Activated naive CD4-positive, alpha-beta T cell treated with anti-CD3 and anti-CD28 coated beads for 36 hours (primary cell): Measurements from ENCODE around the gene TBC1D3B. TPM values are rescaled to one million over a fixed set of nuclear protein-coding genes. Genes with fewer than 3 reads are reported as not detected.

Experiments used
- CTCF ChIA-PET: fragments of 350-600 bp; sonication (Branson Sonifier 250); formaldehyde crosslinking; loops from one replicate; lab custom pipeline; 2021; ENCODE audit warnings: antibody characterized with exemption; lab: Charles Lee
- DNase-seq: peaks from one replicate; pipeline ENCODE4 v3.0.0-alpha.2; 2020
- H3K27ac Mint-ChIP-seq: one replicate; pipeline ENCODE4 v1.8.0; 2021; ENCODE audit warnings: mild to moderate bottlenecking, mixed read lengths
- H3K27me3 Mint-ChIP-seq: one replicate; pipeline ENCODE4 v1.8.0; 2021; ENCODE audit warnings: low read depth, mixed read lengths
- H3K36me3 Mint-ChIP-seq: one replicate; pipeline ENCODE4 v1.8.0; 2021; ENCODE audit warnings: low read depth, mixed read lengths
- H3K4me1 Mint-ChIP-seq: one replicate; pipeline ENCODE4 v1.8.0; 2021; ENCODE audit warnings: low read depth, mixed read lengths
- H3K4me3 Mint-ChIP-seq: one replicate; pipeline ENCODE4 v1.8.0; 2021; ENCODE audit warnings: mild to moderate bottlenecking, moderate library complexity, mixed read lengths
- H3K9me3 Mint-ChIP-seq: one replicate; pipeline ENCODE4 v1.8.0; 2021; ENCODE audit warnings: mixed read lengths
- intact Hi-C: fragments of 100-400 bp; cut with micrococcal nuclease; formaldehyde crosslinking; loops from one replicate; pipeline ENCODE4 v1.15.1; 2023
- total RNA-seq, 2 experiments: library from RNA; stranded (reverse); gene quantifications; one replicate each; pipeline ENCODE4 v1.2.3, GENCODE V29; 2021

Gene TBC1D3B
- total RNA-seq, 2 experiments from 2014 or later, result 1.8 to 2.6 TPM

DNA sequence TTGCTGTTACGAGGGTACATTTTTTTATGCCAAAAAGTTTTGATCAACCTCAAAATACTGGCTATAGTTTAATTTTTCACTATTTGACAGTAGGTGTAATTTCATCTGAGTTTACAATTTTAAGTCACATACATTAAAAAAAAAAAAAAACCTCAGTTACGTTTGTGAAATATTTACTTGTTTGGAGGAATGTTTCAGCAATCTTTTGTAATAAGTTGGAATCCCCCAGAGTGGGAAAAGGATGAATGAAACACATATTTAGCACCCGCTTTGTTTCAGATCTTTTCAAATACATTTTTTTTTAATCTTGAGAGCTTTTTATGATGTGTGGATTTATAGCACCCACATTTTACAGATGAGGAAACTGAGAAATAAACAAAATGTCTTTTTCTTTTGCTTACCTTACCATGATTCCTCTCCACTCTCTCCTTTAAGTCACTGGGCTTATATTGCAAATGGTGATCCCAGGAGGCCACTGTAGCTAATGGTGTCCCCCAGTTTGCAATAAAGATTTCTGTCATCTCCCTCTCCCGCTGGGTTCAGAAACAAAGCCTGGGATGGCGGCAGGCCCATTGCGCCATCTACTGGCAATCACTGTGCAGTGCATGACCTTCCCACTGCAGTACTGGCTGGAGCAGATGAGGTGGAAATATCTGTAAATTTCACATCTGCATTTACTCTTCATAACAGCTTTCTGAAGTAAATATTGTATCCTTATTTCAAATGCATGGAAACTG, 27.7 kb downstream of the TBC1D3B start:
- H3K27ac Mint-ChIP-seq, result no peak overlapping the region
- intact Hi-C loops, result loop anchor here (1.0 kb wide), 2 partner anchors 172 to 179 kb away; no protein-coding TSS in a partner anchor
- no peak overlapping the region for H3K4me3 Mint-ChIP-seq
- peak; percentile 85 for DNase-seq
- H3K9me3 Mint-ChIP-seq, result no peaks in the 10 kb centered on the region
- CTCF ChIA-PET, result interaction anchor here (0.6 to 11.8 kb wide), 35 partner anchors 15 to 513 kb away, joined by 3 to 285 read pairs (median 3); partner anchors contain the start of gene CCL16
- peaks cover 23% of the 10 kb centered on the region for H3K27me3 Mint-ChIP-seq
- no peaks in the 10 kb centered on the region for H3K36me3 Mint-ChIP-seq
- H3K4me1 Mint-ChIP-seq, result peaks cover 3% of the 10 kb centered on the region

DNA sequence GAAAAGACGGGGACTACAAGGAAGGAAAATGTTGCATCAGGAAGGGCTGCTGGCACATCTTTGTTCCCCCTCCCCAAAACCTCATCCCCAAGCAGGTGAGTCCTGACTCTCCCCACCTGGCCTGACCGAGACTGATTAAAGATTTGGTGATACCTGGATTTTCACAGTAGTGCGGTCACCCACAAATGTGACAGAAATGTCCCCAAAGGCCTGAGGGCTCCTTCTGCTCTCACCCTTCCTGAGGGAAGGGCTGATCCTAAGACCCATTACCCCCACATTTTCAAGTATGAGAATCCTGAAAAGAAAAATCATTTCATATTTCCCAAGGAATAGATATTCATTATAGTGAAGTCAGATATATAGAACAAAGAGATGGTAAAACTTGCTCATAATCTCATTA, 28.8 kb downstream of the TBC1D3B start:
- H3K36me3 Mint-ChIP-seq, result no peaks in the 10 kb centered on the region
- DNase-seq, result no peak
- peaks cover 3% of the 10 kb centered on the region for H3K4me1 Mint-ChIP-seq
- CTCF ChIA-PET, result interaction anchor here (1.0 to 11.8 kb wide), 8 partner anchors 13 to 199 kb away, joined by 3 to 285 read pairs (median 7); no protein-coding TSS in a partner anchor
- no peak overlapping the region for H3K4me3 Mint-ChIP-seq
- H3K27me3 Mint-ChIP-seq, result peaks cover 23% of the 10 kb centered on the region
- intact Hi-C loops, result no loop called here
- H3K9me3 Mint-ChIP-seq, result no peaks in the 10 kb centered on the region
- H3K27ac Mint-ChIP-seq, result no peak overlapping the region

DNA sequence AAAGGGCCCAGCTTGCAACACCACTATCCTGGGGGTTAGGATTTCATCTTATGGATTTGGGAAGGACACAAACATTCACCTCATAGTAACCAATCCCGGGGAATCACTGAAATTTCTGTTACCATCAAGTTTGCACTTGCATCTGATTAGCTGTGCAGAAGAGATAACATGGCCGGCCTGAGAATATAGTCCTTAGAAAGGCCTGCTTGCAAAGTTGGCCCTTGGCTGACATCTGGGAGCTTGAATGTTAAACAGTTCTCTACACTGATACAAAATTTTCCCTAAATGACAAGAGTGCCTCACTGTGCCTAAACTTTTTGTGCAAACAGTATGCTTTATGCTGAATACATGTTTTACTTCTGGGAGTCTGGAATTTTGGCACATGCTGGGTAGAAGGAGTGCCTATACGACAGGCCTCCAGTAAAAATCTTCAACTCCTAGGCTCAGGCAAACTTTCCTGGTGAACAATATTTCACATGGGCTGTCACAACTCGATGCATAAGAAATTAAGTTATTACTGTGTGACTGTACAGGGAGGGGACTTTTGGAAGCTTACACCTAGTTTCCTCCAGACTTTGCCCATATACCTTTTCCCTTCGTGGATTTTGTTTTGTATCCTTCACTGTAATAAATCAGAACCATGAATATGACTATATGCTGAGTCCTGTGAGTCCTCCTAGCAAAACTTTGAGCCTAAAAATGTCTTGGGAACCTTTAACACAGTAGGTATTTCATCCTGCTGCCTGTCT, 31.3 kb downstream of the TBC1D3B start:
- DNase-seq, result no peak
- intact Hi-C loops, result no loop called here
- H3K4me1 Mint-ChIP-seq, result peaks cover 3% of the 10 kb centered on the region
- H3K27ac Mint-ChIP-seq, result no peak overlapping the region
- H3K27me3 Mint-ChIP-seq, result peaks cover 16% of the 10 kb centered on the region
- no peaks in the 10 kb centered on the region for H3K9me3 Mint-ChIP-seq
- CTCF ChIA-PET, result interaction anchor here (1.4 to 11.8 kb wide), 5 partner anchors 11 to 173 kb away, joined by 6 to 285 read pairs (median 11); no protein-coding TSS in a partner anchor
- no peak overlapping the region for H3K4me3 Mint-ChIP-seq
- H3K36me3 Mint-ChIP-seq, result no peaks in the 10 kb centered on the region

DNA sequence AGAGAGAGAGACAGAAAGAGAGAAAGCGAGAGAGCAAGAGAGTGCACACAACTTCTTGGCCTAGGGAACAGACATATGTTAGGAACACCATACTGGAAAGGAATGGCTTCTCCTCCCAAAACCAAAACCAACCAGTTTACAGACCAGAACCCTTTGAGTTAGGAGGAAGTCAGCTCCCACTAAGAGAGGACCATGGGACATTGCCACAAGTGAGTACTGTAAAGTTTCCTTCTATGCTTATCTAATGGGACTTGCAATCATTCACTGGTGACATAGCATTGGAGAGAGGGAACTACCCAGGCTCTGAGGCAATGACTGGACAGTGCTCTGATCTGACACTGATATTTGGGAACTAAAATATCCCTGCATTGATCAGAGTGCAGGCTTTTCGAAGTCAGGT, 32.4 kb downstream of the TBC1D3B start:
- H3K36me3 Mint-ChIP-seq, result no peaks in the 10 kb centered on the region
- intact Hi-C loops, result no loop called here
- H3K4me1 Mint-ChIP-seq, result peaks cover 3% of the 10 kb centered on the region
- H3K27ac Mint-ChIP-seq, result no peak overlapping the region
- no peak for DNase-seq
- CTCF ChIA-PET, result interaction anchor here (11.8 kb wide), 1 partner anchor 172 kb away, joined by 285 read pairs; no protein-coding TSS in a partner anchor
- no peak overlapping the region for H3K4me3 Mint-ChIP-seq
- no peaks in the 10 kb centered on the region for H3K9me3 Mint-ChIP-seq
- peaks cover 7% of the 10 kb centered on the region for H3K27me3 Mint-ChIP-seq

DNA sequence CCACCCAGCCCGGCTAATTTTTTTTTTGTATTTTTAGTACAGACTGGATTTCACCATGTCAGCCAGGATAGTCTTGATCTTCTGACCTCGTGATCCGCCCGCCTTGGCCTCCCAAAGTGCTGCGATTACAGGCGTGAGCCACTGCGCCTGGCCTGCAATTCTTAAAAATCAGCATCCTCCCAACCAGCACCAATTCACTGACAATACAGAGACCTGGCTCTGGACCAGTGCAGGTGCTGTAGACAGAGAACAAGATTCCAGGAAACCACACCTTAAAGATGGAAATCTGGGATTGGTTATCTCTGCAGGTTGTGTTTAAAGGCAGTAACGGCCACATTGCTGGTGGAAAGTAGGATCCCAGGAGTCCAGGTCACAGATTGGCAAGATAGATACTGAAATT, 33.6 kb downstream of the TBC1D3B start:
- intact Hi-C loops, result no loop called here
- Mint-ChIP-seq H3K27ac (no peak overlapping the region), H3K36me3 (no peaks in the 10 kb centered on the region), H3K27me3 (peaks cover 7% of the 10 kb centered on the region), H3K9me3 (no peaks in the 10 kb centered on the region), H3K4me1 (no peaks in the 10 kb centered on the region), H3K4me3 (no peak overlapping the region)
- CTCF ChIA-PET, result interaction anchor here (1.0 to 11.8 kb wide), 2 partner anchors 9 to 171 kb away, joined by 6 to 285 read pairs; no protein-coding TSS in a partner anchor
- no peak for DNase-seq

DNA sequence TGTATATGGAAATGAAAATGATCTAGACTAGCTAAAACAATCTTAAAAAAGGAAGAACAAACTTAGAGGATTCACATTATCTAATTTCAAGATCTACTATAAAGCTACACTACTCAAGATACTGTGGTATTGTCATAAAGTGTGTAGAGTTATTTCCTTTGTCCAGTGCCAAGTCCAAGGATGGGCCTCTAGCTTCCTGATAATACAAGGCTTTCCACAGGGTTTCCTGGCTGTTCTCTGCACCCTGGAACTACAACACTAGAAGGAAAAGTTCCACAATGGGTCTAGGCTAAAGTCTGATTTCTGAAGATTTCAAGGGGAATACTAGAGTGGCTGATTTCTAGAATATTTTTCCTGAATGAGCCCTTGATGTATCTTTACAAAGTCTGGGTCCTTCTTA, 34.2 kb downstream of the TBC1D3B start:
- no peak for DNase-seq
- Mint-ChIP-seq H3K4me3 (no peak overlapping the region), H3K9me3 (no peaks in the 10 kb centered on the region), H3K36me3 (no peaks in the 10 kb centered on the region), H3K4me1 (no peaks in the 10 kb centered on the region), H3K27ac (no peak overlapping the region), H3K27me3 (peaks cover 7% of the 10 kb centered on the region)
- intact Hi-C loops, result no loop called here
- CTCF ChIA-PET, result interaction anchor here (0.6 to 11.8 kb wide), 2 partner anchors 170 to 275 kb away, joined by 8 to 285 read pairs; no protein-coding TSS in a partner anchor

DNA sequence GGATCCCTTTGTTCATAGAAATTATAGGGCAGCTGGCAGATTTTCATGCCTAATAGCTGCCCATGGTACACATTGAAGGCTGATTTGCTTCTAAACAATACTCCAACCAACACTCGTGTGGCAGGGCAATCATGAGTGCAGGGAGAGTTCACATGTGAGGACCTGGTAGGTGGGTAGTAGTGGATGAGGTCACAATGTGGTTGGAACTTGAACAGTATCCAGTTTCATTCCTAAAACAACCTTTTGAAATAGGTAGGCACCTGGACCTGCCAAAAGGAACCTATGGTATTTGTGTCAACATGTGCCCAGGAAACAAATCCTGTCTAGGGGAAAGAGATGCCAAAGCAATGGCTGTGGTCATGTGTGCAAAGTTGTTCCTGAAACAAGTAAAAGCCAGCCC, 40.0 kb downstream of the TBC1D3B start:
- DNase-seq, result no peak
- peaks cover 22% of the 10 kb centered on the region for H3K27me3 Mint-ChIP-seq
- H3K36me3 Mint-ChIP-seq, result no peaks in the 10 kb centered on the region
- H3K4me1 Mint-ChIP-seq, result no peaks in the 10 kb centered on the region
- no peak overlapping the region for H3K4me3 Mint-ChIP-seq
- no peaks in the 10 kb centered on the region for H3K9me3 Mint-ChIP-seq
- no peak overlapping the region for H3K27ac Mint-ChIP-seq
- CTCF ChIA-PET, result interaction anchor here (0.7 to 6.9 kb wide), 2 partner anchors 11 to 433 kb away, joined by 3 to 42 read pairs; no protein-coding TSS in a partner anchor
- intact Hi-C loops, result no loop called here

DNA sequence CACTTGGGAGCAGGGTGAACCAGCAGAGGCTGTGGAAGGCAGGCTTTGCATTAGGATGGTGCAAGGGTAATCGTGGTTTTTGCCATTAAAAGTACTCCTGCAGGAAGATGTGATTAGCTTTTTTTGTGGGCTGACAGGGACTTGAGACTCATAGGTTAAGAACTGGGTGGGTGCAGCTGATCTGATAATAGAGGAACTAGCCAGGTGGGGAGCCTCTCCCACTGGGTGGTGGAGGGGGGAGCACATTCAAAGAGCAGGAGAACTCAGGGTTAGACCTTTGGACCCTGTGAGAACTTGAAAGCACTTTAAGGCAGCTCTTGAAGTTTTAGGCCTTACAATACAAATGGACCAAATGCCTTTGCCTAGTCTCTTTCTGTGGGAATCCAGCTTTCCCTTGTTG, 40.4 kb downstream of the TBC1D3B start:
- Mint-ChIP-seq H3K27me3 (peaks cover 22% of the 10 kb centered on the region), H3K4me1 (no peaks in the 10 kb centered on the region), H3K9me3 (no peaks in the 10 kb centered on the region), H3K4me3 (no peak overlapping the region), H3K27ac (no peak overlapping the region), H3K36me3 (no peaks in the 10 kb centered on the region)
- CTCF ChIA-PET, result interaction anchor here (1.0 to 6.9 kb wide), 2 partner anchors 11 to 63 kb away, joined by 5 to 42 read pairs; no protein-coding TSS in a partner anchor
- intact Hi-C loops, result no loop called here
- no peak for DNase-seq

DNA sequence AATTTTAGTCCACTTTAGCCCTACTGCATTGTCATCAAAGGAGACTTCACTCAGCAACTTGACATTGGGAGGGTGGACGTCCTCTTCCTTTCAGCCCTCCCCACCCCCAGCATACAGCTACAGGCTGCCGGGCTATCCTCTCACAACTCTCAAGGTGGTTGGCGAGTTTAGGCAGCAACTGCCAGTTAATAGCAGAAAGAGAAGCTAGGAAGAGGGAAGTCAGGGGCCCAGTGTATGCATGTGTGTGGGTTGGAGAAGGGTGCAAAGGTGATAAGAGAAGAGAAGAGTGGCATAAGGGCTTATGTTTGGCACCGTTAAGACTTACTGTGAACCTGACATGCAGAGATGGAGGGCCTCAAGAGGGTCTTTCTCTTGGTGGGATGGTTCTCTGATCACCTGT, 41.0 kb downstream of the TBC1D3B start:
- H3K27me3 Mint-ChIP-seq, result peaks cover 22% of the 10 kb centered on the region
- no peaks in the 10 kb centered on the region for H3K9me3 Mint-ChIP-seq
- H3K4me1 Mint-ChIP-seq, result no peaks in the 10 kb centered on the region
- H3K27ac Mint-ChIP-seq, result no peak overlapping the region
- CTCF ChIA-PET, result interaction anchor here (1.0 to 6.9 kb wide), 2 partner anchors 12 to 63 kb away, joined by 5 to 42 read pairs; no protein-coding TSS in a partner anchor
- DNase-seq, result no peak
- H3K36me3 Mint-ChIP-seq, result no peaks in the 10 kb centered on the region
- no peak overlapping the region for H3K4me3 Mint-ChIP-seq
- intact Hi-C loops, result no loop called here

DNA sequence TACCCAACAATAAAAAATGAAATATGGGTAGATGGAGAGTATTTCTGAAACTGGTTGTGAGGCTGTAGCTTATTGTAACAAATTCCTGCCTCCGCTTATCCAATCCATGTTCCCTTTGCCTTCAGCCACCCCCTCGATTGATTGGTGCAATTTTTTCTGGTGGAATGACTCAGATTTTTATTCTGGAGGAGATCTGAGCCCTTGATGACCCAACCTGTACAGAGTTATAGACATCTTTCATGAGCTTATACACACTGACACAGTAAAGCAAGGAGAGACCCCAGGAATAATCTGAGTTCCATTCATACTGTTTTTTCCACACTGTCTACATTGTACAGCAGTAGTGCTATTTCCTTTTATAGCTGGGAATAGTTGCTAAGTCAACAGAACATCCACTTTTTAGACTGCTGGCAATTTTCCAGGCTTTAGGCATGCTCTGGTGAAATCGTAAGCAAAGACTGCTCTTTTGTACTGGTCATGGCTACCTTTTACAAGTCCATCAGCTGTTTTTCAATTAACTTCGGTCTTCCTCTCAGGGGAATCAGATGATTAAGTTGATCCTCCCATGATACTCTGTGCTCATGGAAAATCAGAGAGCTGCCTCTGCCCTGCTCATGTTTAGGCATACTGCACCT, 42.7 kb downstream of the TBC1D3B start:
- Mint-ChIP-seq H3K36me3 (no peaks in the 10 kb centered on the region), H3K27me3 (peaks cover 37% of the 10 kb centered on the region), H3K4me1 (no peaks in the 10 kb centered on the region), H3K27ac (no peak overlapping the region), H3K9me3 (no peaks in the 10 kb centered on the region), H3K4me3 (no peak overlapping the region)
- intact Hi-C loops, result no loop called here
- no peak for DNase-seq
- CTCF ChIA-PET, result interaction anchor here (0.9 to 6.9 kb wide), 4 partner anchors 9 to 164 kb away, joined by 3 to 42 read pairs (median 5); no protein-coding TSS in a partner anchor

DNA sequence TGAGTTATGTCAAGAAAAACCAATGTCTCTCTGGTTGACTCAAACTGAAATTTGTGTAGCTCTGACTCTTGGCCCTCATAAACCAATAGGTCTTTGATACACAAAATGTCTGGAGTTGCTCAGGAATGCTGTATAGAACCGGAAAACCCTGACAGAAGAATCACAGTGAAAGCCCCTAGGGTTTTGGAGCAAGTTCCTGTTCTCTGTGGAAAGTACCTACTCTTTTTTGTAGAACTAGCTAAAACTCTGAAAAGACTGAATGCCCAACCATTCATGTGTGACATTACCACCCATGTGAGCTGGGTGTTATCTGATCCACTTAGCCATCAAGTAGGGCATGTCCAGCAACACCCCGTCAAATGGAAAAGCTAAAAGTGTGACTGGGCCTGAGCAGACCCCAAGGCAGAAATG, 44.0 kb downstream of the TBC1D3B start:
- Mint-ChIP-seq H3K27me3 (peaks cover 32% of the 10 kb centered on the region), H3K4me3 (no peak overlapping the region)

More for the DNA sequence above, 44.0 kb downstream of the TBC1D3B start:
- Mint-ChIP-seq H3K9me3 (no peaks in the 10 kb centered on the region), H3K27ac (no peak overlapping the region), H3K4me1 (no peaks in the 10 kb centered on the region), H3K36me3 (no peaks in the 10 kb centered on the region)
- intact Hi-C loops, result no loop called here
- no peak for DNase-seq
- CTCF ChIA-PET, result interaction anchor here (0.9 to 6.9 kb wide), 3 partner anchors 8 to 156 kb away, joined by 3 to 42 read pairs (median 4); no protein-coding TSS in a partner anchor
